IMR-90 (cell line): Measurements from ENCODE around the gene ZFR. TPM values are rescaled to one million over a fixed set of nuclear protein-coding genes. Genes with fewer than 3 reads are reported as not detected.
"Not testable (repeated sequence)": the region's sequence is repeated elsewhere in the genome, so short reads cannot be mapped to it uniquely, and the experiment has no call there.

Source experiments
- ATAC-seq: fragments of 200-7000 bp; cut with Tn5 transposase; 2 replicates; pipeline ENCODE4 v1.9.1; 2020; ENCODE audit warnings: low read depth, mild to moderate bottlenecking, moderate library complexity
- BruUV-seq: library from RNA; stranded (reverse); fragments of 400-500 nt; replicated peaks from 2 replicates; lab custom pipeline; 2021; lab: Mats Ljungman, UMichigan
- CTCF ChIA-PET: fragments of 300-600 bp; formaldehyde crosslinking; extraction: SDS; loops from one replicate; lab custom pipeline; 2021; ENCODE audit warnings: antibody characterized with exemption; lab: Yijun Ruan, JAX
- POLR2A ChIA-PET: fragments of 300-600 bp; sonication (Branson Sonifier 250); formaldehyde crosslinking; loops from one replicate; lab custom pipeline; 2022; ENCODE audit warnings: antibody characterized with exemption; ENCODE audit not compliant: unreplicated experiment; lab: Charles Lee
- DNase-seq: peaks from one replicate; pipeline ENCODE4 v3.0.0; 2013
- H2AFZ ChIP-seq: replicated peaks from 2 replicates; pipeline ENCODE3; 2013; ENCODE audit warnings: low read length, mild to moderate bottlenecking; ENCODE audit not compliant: poor library complexity
- H2AK5ac ChIP-seq: 2 replicates; pipeline ENCODE4 v1.6.1; 2013; ENCODE audit warnings: low read depth, low read length, inconsistent platforms
- H2AK9ac ChIP-seq: replicated peaks from 2 replicates; pipeline ENCODE3; 2013; ENCODE audit warnings: mild to moderate bottlenecking, low read depth, low read length, moderate library complexity; ENCODE audit not compliant: poor library complexity
- H2BK120ac ChIP-seq: 2 replicates; pipeline ENCODE4 v1.6.1; 2013; ENCODE audit warnings: low read depth, low read length, inconsistent platforms
- H2BK15ac ChIP-seq: 3 replicates; pipeline ENCODE4 v1.6.1; 2013; ENCODE audit warnings: low read depth, low read length, inconsistent platforms
- H2BK20ac ChIP-seq: 2 replicates; pipeline ENCODE4 v1.6.1; 2013; ENCODE audit warnings: low read depth, mild to moderate bottlenecking, inconsistent platforms, low read length, moderate library complexity
- H2BK5ac ChIP-seq: 2 replicates; pipeline ENCODE4 v1.6.1; 2013; ENCODE audit warnings: mild to moderate bottlenecking, low read depth, low read length, inconsistent platforms; ENCODE audit not compliant: poor library complexity, severe bottlenecking
- H3K14ac ChIP-seq: replicated peaks from 2 replicates; pipeline ENCODE4 v1.6.1; 2013; ENCODE audit warnings: low read depth, low read length, inconsistent platforms
- H3K18ac ChIP-seq: 2 replicates; pipeline ENCODE4 v1.6.1; 2013; ENCODE audit warnings: low read depth, low read length, control low read depth
- H3K23ac ChIP-seq: 2 replicates; pipeline ENCODE4 v1.6.1; 2013; ENCODE audit warnings: low read depth, low read length, inconsistent platforms
- H3K27ac ChIP-seq: 2 replicates; pipeline ENCODE4 v1.5.1; 2013; ENCODE audit warnings: mild to moderate bottlenecking, control low read depth, low read length; ENCODE audit not compliant: insufficient read depth
- H3K27me3 ChIP-seq: 2 replicates; pipeline ENCODE4 v1.6.1; 2013; ENCODE audit warnings: low read length; ENCODE audit not compliant: control insufficient read depth, insufficient read depth
- H3K36me3 ChIP-seq: 2 replicates; pipeline ENCODE4 v1.6.1; 2013; ENCODE audit warnings: low read length, mixed read lengths; ENCODE audit not compliant: control insufficient read depth, insufficient read depth
- H3K4ac ChIP-seq: 2 replicates; pipeline ENCODE4 v1.6.1; 2013; ENCODE audit warnings: low read depth, low read length, inconsistent platforms
- H3K4me1 ChIP-seq: 2 replicates; pipeline ENCODE4 v1.6.1; 2013; ENCODE audit warnings: low read length, mixed read lengths; ENCODE audit not compliant: control insufficient read depth, insufficient read depth
- H3K4me2 ChIP-seq: 2 replicates; pipeline ENCODE4 v1.6.1; 2013; ENCODE audit warnings: low read depth, mild to moderate bottlenecking, control low read depth, low read length, moderate library complexity
- H3K4me3 ChIP-seq: 2 replicates; pipeline ENCODE4 v1.5.1; 2013; ENCODE audit warnings: low read depth, mild to moderate bottlenecking, control low read depth, low read length, moderate library complexity; ENCODE audit not compliant: insufficient read depth
- H3K56ac ChIP-seq: 2 replicates; pipeline ENCODE4 v1.6.1; 2013; ENCODE audit warnings: low read length, inconsistent platforms; ENCODE audit not compliant: insufficient read depth; ENCODE audit errors: extremely low read depth
- H3K79me1 ChIP-seq, 2 experiments: 2 replicates each; pipeline ENCODE4 v1.6.1; 2013; ENCODE audit warnings: low read length in 2 of 2, inconsistent platforms in 1 of 2, low read depth in 1 of 2
- H3K9ac ChIP-seq: 2 replicates; pipeline ENCODE4 v1.6.1; 2013; ENCODE audit warnings: low read depth, low read length, control low read depth
- H3K9me1 ChIP-seq: 2 replicates; pipeline ENCODE4 v1.6.1; 2013; ENCODE audit warnings: low read length, inconsistent platforms; ENCODE audit not compliant: insufficient read depth
- H3K9me3 ChIP-seq: 2 replicates; pipeline ENCODE4 v1.6.1; 2013; ENCODE audit warnings: low read length; ENCODE audit not compliant: control insufficient read depth, insufficient read depth
- H4K20me1 ChIP-seq: 2 replicates; pipeline ENCODE4 v1.6.1; 2013; ENCODE audit warnings: low read length, inconsistent platforms; ENCODE audit not compliant: insufficient read depth
- H4K5ac ChIP-seq: 2 replicates; pipeline ENCODE4 v1.6.1; 2013; ENCODE audit warnings: mild to moderate bottlenecking, low read depth, low read length, control low read depth
- H4K8ac ChIP-seq, 2 experiments: 2 replicates each; pipeline ENCODE4 v1.6.1; 2013; ENCODE audit warnings: low read depth in 2 of 2, low read length in 2 of 2, control low read depth in 1 of 2, inconsistent platforms in 1 of 2
- H4K91ac ChIP-seq: 2 replicates; pipeline ENCODE4 v1.6.1; 2013; ENCODE audit warnings: low read depth, low read length, inconsistent platforms; ENCODE audit not compliant: insufficient read depth
- BHLHE40 ChIP-seq: fragments of 150-350 bp; IDR thresholded peaks from 2 replicates; pipeline ENCODE4 v1.6.1; 2016; ENCODE audit warnings: mild to moderate bottlenecking, low read depth, low read length
- CEBPB ChIP-seq: IDR thresholded peaks from 2 replicates; pipeline ENCODE4 v1.6.1; 2012; ENCODE audit warnings: low read depth, low read length, improper control_type of control experiment
- CTCF ChIP-seq: conservative IDR thresholded peaks from 2 replicates; pipeline ENCODE4 v1.5.1; 2012; ENCODE audit warnings: mild to moderate bottlenecking, low read depth, low read length, improper control_type of control experiment
- MAZ ChIP-seq: IDR thresholded peaks from 2 replicates; pipeline ENCODE4 v1.6.1; 2012; ENCODE audit warnings: low read depth, mild to moderate bottlenecking, low read length, improper control_type of control experiment, moderate library complexity, borderline replicate concordance
- POLR2A ChIP-seq: IDR thresholded peaks from 2 replicates; pipeline ENCODE4 v1.6.1; 2012; ENCODE audit warnings: mild to moderate bottlenecking, low read depth, low read length
- RAD21 ChIP-seq: IDR thresholded peaks from 2 replicates; pipeline ENCODE4 v1.6.1; 2012; ENCODE audit warnings: low read length, improper control_type of control experiment
- WGBS, 2 experiments: methylation state at CpG; one replicate each; pipeline versions ENCODE4 v1.1.5 to v1.1.7; 2013; ENCODE audit warnings: missing lambda C conversion rate in 2 of 2; ENCODE audit not compliant: insufficient read length in 1 of 2; ENCODE audit errors: extremely low coverage in 2 of 2; 5-methylcytosine and 5-hydroxymethylcytosine counted together
- dilution Hi-C: fragments of 300-500 bp; cut with HindIII; formaldehyde crosslinking; loops from one replicate; pipeline ENCODE4 v1.14.3; 2018; ENCODE audit warnings: low sequenced_read_pairs; ENCODE audit not compliant: unreplicated experiment
- in situ Hi-C: fragments of 300-500 bp; cut with MboI; formaldehyde crosslinking; loops from 3 replicates; pipeline ENCODE4 v1.14.3; 2019; ENCODE audit warnings: low sequenced_read_pairs, inconsistent platforms, mixed read lengths
- intact Hi-C: fragments of 100-400 bp; cut with micrococcal nuclease; formaldehyde crosslinking; loops from 2 replicates; pipeline ENCODE4 v1.10.0; 2022
- polyA plus RNA-seq, 3 experiments: library from polyadenylated mRNA; depleted of rRNA; stranded (reverse); fragments of >200 nt; gene quantifications; 2 replicates each; pipeline ENCODE4 v1.2.3, GENCODE V29; 2012; ENCODE audit warnings: low replicate concordance in 1 of 3
- total RNA-seq: library from RNA; depleted of rRNA; stranded (reverse); fragments of >200 nt; gene quantifications from 2 replicates; pipeline ENCODE4 v1.2.3, GENCODE V29; 2012

ZFR gene
- total and polyA plus RNA-seq, 2 of the 4 experiments (the other 2 are of a cell fraction), result 30.4 to 81.4 TPM

GRCh38 chr5:32322882-32323281 is 121.7 kb downstream of the ZFR start:
- no peak overlapping the region for H2AK5ac ChIP-seq
- H3K4me3 ChIP-seq, result no peak overlapping the region
- no peak overlapping the region for H3K4me2 ChIP-seq
- no peak overlapping the region for H3K56ac ChIP-seq
- H3K36me3 ChIP-seq, result no peaks in the 10 kb centered on the region
- intact Hi-C loops, result no loop called here
- no peaks in the 10 kb centered on the region for H3K27me3 ChIP-seq
- CTCF ChIA-PET, result no interaction called here
- POLR2A ChIA-PET, result no interaction called here
- no peak overlapping the region for H3K27ac ChIP-seq
- H3K9me1 ChIP-seq, result no peaks in the 10 kb centered on the region
- H3K9ac ChIP-seq, result no peak overlapping the region
- H3K23ac ChIP-seq, result no peak overlapping the region
- no peak overlapping the region for H2BK120ac ChIP-seq
- H2AFZ ChIP-seq, result no peak overlapping the region
- H3K9me3 ChIP-seq, result peaks cover 10% of the 10 kb centered on the region
- no peak overlapping the region for H3K4ac ChIP-seq
- no peak overlapping the region for H2BK15ac ChIP-seq
- no TSS peak for BruUV-seq
- dilution Hi-C loops, result no loop called here
- no peaks in the 10 kb centered on the region for H3K79me1 ChIP-seq
- no peak overlapping the region for H2BK5ac ChIP-seq
- DNase-seq (no peak), ATAC-seq (no peak)
- no peak overlapping the region for H2BK20ac ChIP-seq
- H4K8ac ChIP-seq, result no peak overlapping the region
- H4K20me1 ChIP-seq, result no peaks in the 10 kb centered on the region
- in situ Hi-C loops, result no loop called here
- TF ChIP-seq MAZ (no peak), POLR2A (no peak), RAD21 (no peak), CEBPB (no peak), CTCF (no peak), BHLHE40 (no peak)
- no peak overlapping the region for H4K5ac ChIP-seq
- H2AK9ac ChIP-seq, result no peak overlapping the region
- no peak overlapping the region for H3K18ac ChIP-seq
- no peak overlapping the region for H4K91ac ChIP-seq
- peaks cover 5% of the 10 kb centered on the region; the same call in 1 of the 2 replicates for H3K4me1 ChIP-seq
- 80% methylated on average over 3 of the region's 12 CpGs; no CpG with 5 or more reads in 1 of the 2 experiments for WGBS, 2 experiments
- no peak overlapping the region for H3K14ac ChIP-seq

- H3K4me2 ChIP-seq, intact Hi-C loops, ATAC-seq, H2BK120ac ChIP-seq, H2BK5ac ChIP-seq, H4K20me1 ChIP-seq, H2AK5ac ChIP-seq, H4K5ac ChIP-seq, H4K8ac ChIP-seq, H3K9me1 ChIP-seq, H3K14ac ChIP-seq, dilution Hi-C loops, H4K91ac ChIP-seq, in situ Hi-C loops, H3K18ac ChIP-seq, H3K27ac ChIP-seq, H3K79me1 ChIP-seq, H3K4me3 ChIP-seq, H2AFZ ChIP-seq, H3K4me1 ChIP-seq, H3K9ac ChIP-seq, H3K4ac ChIP-seq, BruUV-seq, H3K56ac ChIP-seq, H2AK9ac ChIP-seq, H3K27me3 ChIP-seq, DNase-seq, H2BK15ac ChIP-seq, H3K23ac ChIP-seq, POLR2A ChIA-PET, H2BK20ac ChIP-seq, H3K36me3 ChIP-seq: not testable (repeated sequence)
- 33% methylated on average over 1 of the region's 2 CpGs; no CpG with 5 or more reads in 1 of the 2 experiments for WGBS, 2 experiments
- CTCF ChIA-PET, result interaction anchor here (0.6 kb wide), 1 partner anchor 95 kb away, joined by 4 read pairs; no protein-coding TSS in a partner anchor
- peaks cover 10% of the 10 kb centered on the region for H3K9me3 ChIP-seq
Measured at GRCh38 chr5:32321787-32322186, 122.8 kb downstream of the ZFR start.
